ENCODE results near the gene EEIG1.

Gene EEIG1

GRCh38 chr9:127974001-127974768 is 6.6 kb downstream of the EEIG1 start:
- DNase-seq = no peak

- DNase-seq = no peak
Observed at GRCh38 chr9:127973169-127974000, 7.4 kb downstream of the EEIG1 start.

- no peak for DNase-seq
Observed at GRCh38 chr9:127972236-127972871, 8.4 kb downstream of the EEIG1 start.

GRCh38 chr9:127971357-127972235 is 9.2 kb downstream of the EEIG1 start:
- peak; percentile 48 for DNase-seq

GRCh38 chr9:127970401-127971313 is 10.1 kb downstream of the EEIG1 start:
- DNase-seq = peak; percentile 71

- DNase-seq = no peak
Observed at GRCh38 chr9:127968700-127969383, 11.9 kb downstream of the EEIG1 start.

- DNase-seq = no peak
Observed at GRCh38 chr9:127968042-127968441, 12.7 kb downstream of the EEIG1 start.

GRCh38 chr9:127967151-127967809 is 13.5 kb downstream of the EEIG1 start:
- no peak for DNase-seq

GRCh38 chr9:127966416-127967150 is 14.2 kb downstream of the EEIG1 start:
- no peak for DNase-seq

GRCh38 chr9:127965953-127966352 is 14.8 kb downstream of the EEIG1 start:
- DNase-seq = no peak

GRCh38 chr9:127963359-127964064 is 17.3 kb downstream of the EEIG1 start:
- DNase-seq = no peak

GRCh38 chr9:127963041-127963358 is 17.8 kb downstream of the EEIG1 start:
- DNase-seq = no peak

GRCh38 chr9:127962278-127962677 is 18.5 kb downstream of the EEIG1 start:
- no peak for DNase-seq

- no peak for DNase-seq
Observed at GRCh38 chr9:127961613-127962155, 19.1 kb downstream of the EEIG1 start.

- no peak for DNase-seq
Observed at GRCh38 chr9:127961155-127961490, 19.7 kb downstream of the EEIG1 start.

- DNase-seq = no peak
Observed at GRCh38 chr9:127960410-127961154, 20.2 kb downstream of the EEIG1 start.

- DNase-seq = no peak
Observed at GRCh38 chr9:127959841-127960409, 20.9 kb downstream of the EEIG1 start.

- no peak for DNase-seq
Observed at GRCh38 chr9:127959398-127959797, 21.4 kb downstream of the EEIG1 start.
